Ecto neural progenitor cell (in vitro differentiated cells): ENCODE results near the gene KMT2A.
"Not testable (repeated sequence)": the region's sequence is repeated elsewhere in the genome, so short reads cannot be mapped to it uniquely, and the experiment has no call there.

Experiments
- DNase-seq: peaks from one replicate; pipeline ENCODE4 v3.0.0-alpha.2; 2018; ENCODE audit warnings: low spot score

KMT2A gene

GRCh38 chr11:118533769-118534729, 97.8 kb downstream of the KMT2A start:
- no peak for DNase-seq

GRCh38 chr11:118535261-118535660, 99.0 kb downstream of the KMT2A start:
- no peak for DNase-seq

GRCh38 chr11:118536726-118537125, 100.4 kb downstream of the KMT2A start:
- no peak for DNase-seq

- DNase-seq = no peak
These were observed 101.2 kb downstream of the KMT2A start for GRCh38 chr11:118537409-118537980.

- no peak for DNase-seq
These were observed 107.8 kb downstream of the KMT2A start for GRCh38 chr11:118544010-118544646.

- no peak for DNase-seq
These were observed 108.3 kb downstream of the KMT2A start for GRCh38 chr11:118544647-118545010.

GRCh38 chr11:118545533-118545932, 109.2 kb downstream of the KMT2A start:
- no peak for DNase-seq

GRCh38 chr11:118547132-118547531, 110.8 kb downstream of the KMT2A start:
- no peak for DNase-seq

GRCh38 chr11:118552341-118552740, 116.0 kb downstream of the KMT2A start:
- no peak for DNase-seq

GRCh38 chr11:118560806-118561205, 124.5 kb downstream of the KMT2A start:
- DNase-seq = no peak

GRCh38 chr11:118565051-118565450, 128.8 kb downstream of the KMT2A start:
- no peak for DNase-seq

- DNase-seq = no peak
These were observed 133.4 kb downstream of the KMT2A start for GRCh38 chr11:118569670-118570069.

- DNase-seq = no peak
These were observed 134.5 kb downstream of the KMT2A start for GRCh38 chr11:118570787-118571186.

GRCh38 chr11:118571701-118572060, 135.4 kb downstream of the KMT2A start:
- not testable (repeated sequence) for DNase-seq

GRCh38 chr11:118572061-118572980, 136.0 kb downstream of the KMT2A start, which contains the start of gene ARCN1:
Gene ARCN1 (plus strand): TSS chr11:118572409. CDS start chr11:118572548, 139 bp downstream.
- peak; percentile 91 for DNase-seq

- no peak for DNase-seq
These were observed 136.8 kb downstream of the KMT2A start for GRCh38 chr11:118572981-118573550.

- no peak for DNase-seq
These were observed 138.3 kb downstream of the KMT2A start for GRCh38 chr11:118574636-118575035.
